Stomach (tissue), 4 donors: ENCODE results near the gene SLC35F3.

ENCODE experiments used
- EP300 ChIP-seq: sonication (generic); formaldehyde crosslinking; IDR thresholded peaks from one replicate; pipeline ENCODE4 v1.6.1; 2017; ENCODE audit warnings: antibody characterized with exemption
- POLR2A ChIP-seq, 4 donors: fragments of 450-650 bp; IDR thresholded peaks; one replicate each; pipeline ENCODE4 v1.6.1; 2016; ENCODE audit warnings: antibody characterized with exemption in 4 of 4, control low read depth in 2 of 4, mild to moderate bottlenecking in 1 of 4, moderate library complexity in 1 of 4
- POLR2AphosphoS5 ChIP-seq, 3 donors: sonication (generic); formaldehyde crosslinking; IDR thresholded peaks; one replicate each; pipeline ENCODE4 v1.6.1; 2016; ENCODE audit warnings: antibody characterized with exemption in 3 of 3
- TF ChIP-seq, protein P1 (sequence below), 7 experiments: fragments of 450-650 bp in 4 of 7; fragments of 200-600 bp in 3 of 7; sonication (generic) in 3 of 7; IDR thresholded peaks; one replicate each; pipeline ENCODE4 v1.5.1; 2016 to 2019; ENCODE audit warnings: antibody characterized with exemption in 7 of 7, control low read depth in 2 of 7, mild to moderate bottlenecking in 1 of 7

DNA sequence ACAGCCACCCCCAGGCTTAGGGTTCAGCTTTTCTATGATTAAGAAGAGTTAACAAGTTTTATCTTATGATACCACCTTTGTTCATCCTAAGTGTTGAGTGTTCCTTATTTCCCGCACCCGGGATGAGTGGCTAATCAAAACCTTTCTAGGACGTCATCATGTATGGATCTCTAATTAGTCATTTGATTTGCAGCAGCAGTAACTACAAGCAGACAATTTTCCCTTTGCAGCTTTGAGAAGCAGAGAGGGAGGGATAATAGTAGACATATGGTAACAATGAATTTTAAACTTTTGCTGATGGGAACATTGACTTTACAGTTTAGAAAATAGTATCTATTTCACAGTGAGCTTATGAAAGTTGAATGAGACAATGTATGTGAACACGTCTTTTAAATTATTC lies 30.8 kb upstream of the SLC35F3 start:
- TF ChIP-seq EP300, result no peak
- TF ChIP-seq, protein P1, sequence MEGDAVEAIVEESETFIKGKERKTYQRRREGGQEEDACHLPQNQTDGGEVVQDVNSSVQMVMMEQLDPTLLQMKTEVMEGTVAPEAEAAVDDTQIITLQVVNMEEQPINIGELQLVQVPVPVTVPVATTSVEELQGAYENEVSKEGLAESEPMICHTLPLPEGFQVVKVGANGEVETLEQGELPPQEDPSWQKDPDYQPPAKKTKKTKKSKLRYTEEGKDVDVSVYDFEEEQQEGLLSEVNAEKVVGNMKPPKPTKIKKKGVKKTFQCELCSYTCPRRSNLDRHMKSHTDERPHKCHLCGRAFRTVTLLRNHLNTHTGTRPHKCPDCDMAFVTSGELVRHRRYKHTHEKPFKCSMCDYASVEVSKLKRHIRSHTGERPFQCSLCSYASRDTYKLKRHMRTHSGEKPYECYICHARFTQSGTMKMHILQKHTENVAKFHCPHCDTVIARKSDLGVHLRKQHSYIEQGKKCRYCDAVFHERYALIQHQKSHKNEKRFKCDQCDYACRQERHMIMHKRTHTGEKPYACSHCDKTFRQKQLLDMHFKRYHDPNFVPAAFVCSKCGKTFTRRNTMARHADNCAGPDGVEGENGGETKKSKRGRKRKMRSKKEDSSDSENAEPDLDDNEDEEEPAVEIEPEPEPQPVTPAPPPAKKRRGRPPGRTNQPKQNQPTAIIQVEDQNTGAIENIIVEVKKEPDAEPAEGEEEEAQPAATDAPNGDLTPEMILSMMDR (IDR thresholded peaks at IDR 0.05), result no peak
- TF ChIP-seq POLR2AphosphoS5 (IDR thresholded peaks at IDR 0.05), result no peak
- no peak for TF ChIP-seq POLR2A (IDR thresholded peaks at IDR 0.05)
